HG03159 (cell line): ENCODE data around the gene PEAK3.
A peak's percentile ranks its signal among the peaks of the same experiment; 100 is the strongest.

Source experiments
- ATAC-seq: cut with Tn5 transposase; IDR thresholded peaks from one replicate; pipeline ENCODE4 v1.9.1; 2021; ENCODE audit warnings: mild to moderate bottlenecking, moderate library complexity; ENCODE audit not compliant: unreplicated experiment

PEAK3 gene, protein sequence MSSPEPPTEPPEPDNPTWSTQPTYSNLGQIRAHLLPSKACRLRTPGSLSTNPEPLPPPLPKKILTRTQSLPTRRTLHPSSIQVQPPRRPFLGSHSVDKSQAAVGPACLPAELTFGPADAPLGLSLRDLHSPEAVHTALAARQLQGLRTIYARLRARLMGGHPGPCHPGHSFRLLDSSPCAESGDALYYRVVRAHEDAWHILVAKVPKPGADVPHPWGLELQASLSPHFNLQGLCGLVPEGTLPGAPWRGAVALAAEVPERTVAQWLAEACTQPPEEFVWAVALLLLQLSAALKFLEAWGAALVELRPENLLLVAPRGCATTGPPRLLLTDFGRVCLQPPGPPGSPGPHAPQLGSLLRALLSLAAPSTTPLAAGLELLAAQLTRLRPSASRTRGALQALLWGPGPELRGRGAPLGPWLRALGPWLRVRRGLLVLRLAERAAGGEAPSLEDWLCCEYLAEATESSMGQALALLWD

GRCh38 chr19:2282062-2282861 is at the start of gene PEAK3:
Gene PEAK3, minus strand, starts transcription at chr19:2282175. Its CDS starts 1,244 bp downstream, at chr19:2280931.
- ATAC-seq, result no peak

- ATAC-seq, result no peak
Observed at GRCh38 chr19:2330632-2331284, 48.8 kb upstream of the PEAK3 start.

DNA sequence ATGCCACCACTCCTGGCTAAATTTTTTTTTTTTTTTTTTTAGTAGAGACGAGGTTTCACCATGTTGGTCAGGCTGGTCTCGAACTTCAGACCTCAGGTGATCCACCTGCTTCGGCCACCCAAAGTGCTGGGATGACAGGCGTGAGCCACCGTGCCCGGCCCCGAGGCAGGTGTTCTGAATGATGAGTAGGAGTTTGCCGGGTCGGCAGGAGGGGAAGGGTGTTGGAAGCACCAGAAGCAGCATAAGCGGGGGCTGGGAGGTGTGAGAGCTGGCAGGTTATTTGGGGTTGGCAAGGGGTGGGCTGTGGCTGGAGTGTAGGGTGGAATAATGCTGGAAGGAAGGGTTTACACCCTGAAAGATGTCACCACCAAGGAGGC is 48.3 kb upstream of the PEAK3 start:
- ATAC-seq, result no peak

DNA sequence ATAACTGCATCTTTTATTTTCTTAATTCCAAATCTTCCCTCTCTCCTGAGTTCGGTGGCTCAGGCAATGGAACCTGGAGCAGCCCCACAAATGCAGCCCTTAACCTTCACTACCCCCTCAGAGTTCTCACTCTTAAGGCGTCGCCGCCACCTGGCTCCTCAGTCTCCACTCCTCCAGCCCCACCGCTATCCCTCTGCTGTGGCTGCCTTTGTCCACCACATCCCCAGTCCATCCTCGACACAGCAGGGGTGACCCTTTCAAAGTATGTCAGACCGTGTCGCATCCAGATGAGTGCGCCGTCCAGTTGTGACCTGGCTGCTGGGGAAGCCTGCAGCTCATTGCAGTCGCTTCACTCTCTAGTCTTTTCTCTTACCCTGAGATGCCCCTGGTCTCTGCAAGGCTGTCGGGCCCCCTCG is 47.5 kb upstream of the PEAK3 start:
- no peak for ATAC-seq

DNA sequence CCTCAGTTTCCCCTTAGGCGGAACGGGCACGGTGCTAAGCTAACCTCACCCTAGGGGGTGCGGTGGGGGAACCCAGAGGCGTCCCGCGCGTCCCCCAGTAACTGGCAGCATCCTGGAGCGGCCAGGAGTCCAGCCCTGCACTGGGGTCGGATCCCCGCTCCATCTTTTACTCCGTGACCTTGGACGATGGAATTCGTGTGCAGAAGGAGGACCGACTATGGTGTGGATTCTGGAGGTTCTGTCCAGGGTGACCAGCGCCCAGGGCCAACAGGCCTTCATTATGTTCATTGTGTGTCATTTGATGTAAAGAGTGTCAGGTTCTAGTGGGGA is 47.1 kb upstream of the PEAK3 start:
- ATAC-seq, result no peak

- peak; percentile 59 for ATAC-seq
Observed at GRCh38 chr19:2328401-2329148, 46.6 kb upstream of the PEAK3 start, which contains the start of the genes LSM7 and SPPL2B. Gene LSM7, minus strand, starts transcription at chr19:2328586. Its CDS starts 20 bp downstream, at chr19:2328566. Gene SPPL2B, plus strand, starts transcription at chr19:2328684. Its CDS starts 26 bp downstream, at chr19:2328710.

GRCh38 chr19:2327773-2328400 is 45.9 kb upstream of the PEAK3 start:
- ATAC-seq, result no peak

GRCh38 chr19:2326699-2327360 is 44.9 kb upstream of the PEAK3 start:
- ATAC-seq, result no peak

DNA sequence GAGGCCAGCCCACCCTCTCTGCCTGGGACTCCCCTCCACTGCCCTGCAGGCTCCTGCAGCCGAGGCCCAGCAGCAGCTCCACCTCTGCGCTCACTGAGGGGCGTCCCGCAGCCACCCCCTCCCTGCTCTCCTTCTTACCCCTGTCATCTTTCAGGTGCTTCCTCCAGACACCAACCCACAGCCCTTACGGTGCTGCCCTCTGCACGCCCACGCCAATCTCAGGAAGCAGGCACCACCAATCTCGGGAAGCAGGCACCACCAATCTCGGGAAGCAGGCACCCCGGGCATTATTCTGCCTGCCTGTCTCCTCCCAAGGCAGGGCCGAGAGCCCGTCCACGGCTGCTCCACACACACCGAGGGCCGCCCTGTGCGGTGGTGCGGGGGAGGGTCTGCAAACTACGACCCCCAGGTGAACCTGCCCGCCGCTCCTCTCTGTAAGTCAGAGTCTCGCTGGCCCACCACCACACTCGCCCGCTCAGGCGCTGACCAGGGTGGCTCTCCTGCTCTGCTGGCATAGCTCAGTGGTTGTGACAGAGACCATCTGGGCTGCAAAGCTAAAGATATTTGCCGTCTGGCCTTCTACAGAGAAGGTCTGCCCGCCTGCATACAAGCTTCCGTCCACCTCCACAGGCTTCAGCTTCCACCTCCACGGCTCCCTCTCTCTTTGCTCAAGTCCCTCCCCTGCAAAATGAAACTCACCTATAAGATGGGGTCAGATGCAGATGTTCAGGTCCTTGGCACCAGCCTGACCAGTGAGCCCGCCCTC is 43.5 kb upstream of the PEAK3 start:
- ATAC-seq, result no peak

- ATAC-seq, result no peak
Observed at GRCh38 chr19:2324220-2324948, 42.4 kb upstream of the PEAK3 start.

DNA sequence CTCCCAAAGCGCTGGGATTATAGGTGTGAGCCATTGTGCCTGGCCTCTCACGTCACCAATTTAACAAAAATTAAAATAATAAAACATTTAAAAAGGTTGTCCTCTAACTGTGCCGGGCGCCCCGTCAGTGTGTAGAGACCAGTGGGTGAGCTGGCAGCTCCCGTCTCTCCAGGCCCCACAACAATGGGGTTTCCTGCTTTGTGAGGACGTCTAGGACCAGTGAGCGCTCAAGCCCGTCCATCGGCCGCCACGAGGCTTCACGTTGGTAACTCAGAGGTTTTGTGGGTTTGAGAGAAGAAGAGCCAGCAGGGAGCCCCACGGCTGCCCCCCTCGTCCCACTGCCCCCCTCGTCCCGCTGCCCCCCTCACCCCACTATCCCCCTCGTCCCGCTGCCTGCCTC is 41.7 kb upstream of the PEAK3 start:
- no peak for ATAC-seq

DNA sequence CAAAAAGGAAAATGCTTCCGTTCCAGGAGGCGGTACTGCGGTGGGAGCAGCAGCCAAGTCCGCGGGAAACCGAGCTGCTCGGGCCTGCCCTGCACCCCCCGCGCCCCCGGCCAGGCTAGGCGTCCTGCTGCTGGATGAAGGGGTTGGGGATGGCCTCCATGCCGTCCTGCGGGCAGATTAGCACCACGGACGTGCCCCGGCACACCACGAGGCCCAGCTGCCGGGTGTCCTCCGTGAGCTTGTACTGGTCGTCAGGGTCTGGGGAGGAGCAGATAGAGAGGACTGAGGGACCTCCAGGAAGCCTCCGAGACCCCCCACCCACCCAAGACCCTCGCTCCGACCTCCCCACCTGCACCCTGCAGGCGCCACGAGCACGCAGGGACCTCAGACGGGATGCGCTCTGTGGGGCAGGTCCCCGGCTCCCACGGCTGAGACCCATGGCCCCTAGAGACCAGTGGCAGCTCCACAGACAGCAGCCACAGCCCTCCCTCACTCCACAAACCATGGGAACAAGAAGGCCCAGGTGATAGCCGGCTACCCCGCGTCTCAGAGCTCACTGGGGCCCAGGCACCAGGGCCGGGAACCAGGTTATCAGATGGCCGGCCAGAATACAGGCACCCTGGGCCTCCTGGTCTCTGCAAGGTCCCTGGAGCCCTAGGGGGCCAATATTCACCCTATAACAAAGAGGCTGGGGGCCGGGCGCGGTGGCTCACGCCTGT is 39.7 kb upstream of the PEAK3 start:
- no peak for ATAC-seq

DNA sequence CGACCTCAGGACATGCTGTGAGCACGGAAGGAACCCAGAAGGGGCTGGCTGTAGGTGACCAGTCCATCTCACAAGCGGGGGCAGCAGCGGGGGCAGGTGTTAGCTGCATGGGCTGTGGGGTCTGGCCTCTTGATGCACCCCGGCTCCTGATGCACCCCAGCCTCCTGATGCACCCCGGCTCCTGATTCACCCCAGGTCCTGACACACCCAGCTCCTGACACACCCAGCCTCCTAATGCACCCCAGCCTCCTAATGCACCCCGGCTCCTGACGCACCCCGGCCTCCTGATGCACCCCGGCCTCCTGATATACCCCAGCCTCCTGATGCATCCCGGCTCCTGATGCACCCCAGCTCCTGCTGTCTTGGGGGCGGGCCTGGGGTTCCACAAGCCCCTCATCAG is 39.0 kb upstream of the PEAK3 start:
- ATAC-seq, result no peak

DNA sequence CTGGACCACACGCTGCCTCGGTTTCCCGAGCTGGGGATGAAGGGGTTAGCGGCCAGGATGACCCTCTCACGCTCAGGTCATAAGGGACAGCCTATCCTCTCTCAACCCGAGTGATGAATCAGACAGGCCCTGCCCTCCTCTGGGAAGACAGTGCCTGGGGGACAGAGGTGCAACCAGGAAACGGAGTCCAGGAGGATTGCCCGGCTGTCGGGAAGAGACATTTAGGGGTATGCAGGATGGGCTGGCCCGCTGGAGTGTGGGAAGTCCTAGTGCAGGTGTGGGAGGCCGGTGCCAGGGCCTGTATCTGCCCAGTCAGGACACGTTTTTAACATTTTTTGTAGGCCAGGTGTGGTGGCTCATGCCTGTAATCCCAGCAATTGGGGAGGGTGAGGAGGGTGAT is 38.1 kb upstream of the PEAK3 start:
- ATAC-seq, result no peak

- no peak for ATAC-seq
Observed at GRCh38 chr19:2319551-2319950, 37.6 kb upstream of the PEAK3 start.

DNA sequence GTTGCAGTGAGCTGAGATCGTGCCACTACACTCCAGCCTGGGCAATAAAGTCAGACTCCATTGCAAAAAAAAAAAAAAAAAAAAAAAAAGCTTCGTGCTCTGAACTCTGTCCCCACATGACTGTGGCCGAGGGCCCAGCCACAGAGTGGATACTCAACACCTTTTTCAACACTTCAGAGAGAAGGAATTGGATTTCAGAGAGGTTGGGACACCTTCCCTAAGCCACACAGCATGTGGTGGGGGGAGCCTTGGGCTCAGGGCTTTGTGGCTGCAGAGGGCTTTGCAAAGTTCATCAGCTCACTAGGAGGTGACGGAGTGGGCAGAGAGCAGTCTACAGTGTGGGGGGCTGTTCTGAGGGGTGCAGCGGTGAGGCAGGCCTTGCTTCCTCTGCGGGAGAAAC is 36.9 kb upstream of the PEAK3 start:
- ATAC-seq, result no peak

DNA sequence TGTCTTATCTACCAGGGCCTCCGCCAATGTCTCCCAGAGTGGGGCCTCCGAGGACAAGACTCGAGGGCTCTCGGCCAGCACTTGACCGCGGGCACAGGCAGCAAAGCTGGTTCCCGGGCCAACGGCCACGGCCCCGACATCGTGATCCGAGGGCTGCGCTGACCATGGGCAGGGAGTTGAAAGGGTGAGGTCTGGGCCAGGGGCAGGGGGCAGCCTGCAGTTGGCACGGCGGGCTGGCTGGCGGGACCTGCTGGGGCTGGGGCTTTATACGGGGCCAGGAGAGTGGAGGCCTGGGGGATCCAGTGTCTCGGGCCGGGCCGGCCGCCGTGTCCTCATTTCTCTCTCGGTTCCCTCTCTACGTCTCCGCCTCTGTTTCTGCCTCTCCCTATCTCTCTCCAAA is 35.8 kb upstream of the PEAK3 start:
- no peak for ATAC-seq

DNA sequence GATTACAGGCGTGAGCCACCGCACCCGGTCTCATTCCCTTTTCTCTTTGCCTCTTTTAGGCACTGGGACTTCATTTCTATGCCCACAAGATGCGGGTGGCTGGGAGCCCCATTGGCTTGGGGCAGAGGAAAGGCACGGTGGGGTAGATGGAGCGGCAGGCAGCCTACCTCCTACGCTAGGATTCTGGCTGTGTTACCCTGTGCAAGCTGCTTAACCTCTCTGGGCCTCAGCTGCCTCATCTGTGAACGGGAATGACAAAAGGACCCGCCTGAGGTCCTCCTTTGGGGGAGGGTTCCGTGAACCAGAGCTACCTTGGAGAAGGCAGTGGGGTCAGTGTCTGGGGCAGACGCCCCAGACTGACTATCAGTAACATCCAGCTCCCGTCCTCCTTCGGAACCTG is 35.3 kb upstream of the PEAK3 start:
- ATAC-seq, result no peak
